Stimulated activated naive CD8-positive, alpha-beta T cell treated with anti-CD3 and anti-CD28 coated beads, Interleukin-15, amount 100 ng/mL, for 72 hours (primary cell): ENCODE data around the gene LDHAL6A.
"Not testable (repeated sequence)": the region's sequence is repeated elsewhere in the genome, so short reads cannot be mapped to it uniquely, and the experiment has no call there.

Experiments
- ATAC-seq: fragments of 150-1000 bp; cut with Tn5 transposase; 2 replicates; pipeline ENCODE4 v1.10.0; 2021; ENCODE audit warnings: mild to moderate bottlenecking, moderate library complexity
- DNase-seq, 2 donors: peaks; one replicate each; pipeline ENCODE4 v3.0.0; 2021 to 2022
- H3K27ac Mint-ChIP-seq, 2 donors: one replicate each; pipeline ENCODE4 v1.8.0; 2022; ENCODE audit warnings: mild to moderate bottlenecking in 2 of 2, mixed read lengths in 2 of 2, moderate library complexity in 2 of 2
- H3K27me3 Mint-ChIP-seq: one replicate; pipeline ENCODE4 v1.8.0; 2022; ENCODE audit warnings: mixed read lengths
- H3K4me1 Mint-ChIP-seq: one replicate; pipeline ENCODE4 v1.8.0; 2022; ENCODE audit warnings: mild to moderate bottlenecking, mixed read lengths
- H3K4me3 Mint-ChIP-seq, 2 donors: one replicate each; pipeline ENCODE4 v1.8.0; 2022; ENCODE audit warnings: mild to moderate bottlenecking in 2 of 2, mixed read lengths in 2 of 2, moderate library complexity in 1 of 2
- H3K9me3 Mint-ChIP-seq, 2 donors: one replicate each; pipeline ENCODE4 v1.8.0; 2022; ENCODE audit warnings: mixed read lengths in 2 of 2

Gene LDHAL6A

DNA sequence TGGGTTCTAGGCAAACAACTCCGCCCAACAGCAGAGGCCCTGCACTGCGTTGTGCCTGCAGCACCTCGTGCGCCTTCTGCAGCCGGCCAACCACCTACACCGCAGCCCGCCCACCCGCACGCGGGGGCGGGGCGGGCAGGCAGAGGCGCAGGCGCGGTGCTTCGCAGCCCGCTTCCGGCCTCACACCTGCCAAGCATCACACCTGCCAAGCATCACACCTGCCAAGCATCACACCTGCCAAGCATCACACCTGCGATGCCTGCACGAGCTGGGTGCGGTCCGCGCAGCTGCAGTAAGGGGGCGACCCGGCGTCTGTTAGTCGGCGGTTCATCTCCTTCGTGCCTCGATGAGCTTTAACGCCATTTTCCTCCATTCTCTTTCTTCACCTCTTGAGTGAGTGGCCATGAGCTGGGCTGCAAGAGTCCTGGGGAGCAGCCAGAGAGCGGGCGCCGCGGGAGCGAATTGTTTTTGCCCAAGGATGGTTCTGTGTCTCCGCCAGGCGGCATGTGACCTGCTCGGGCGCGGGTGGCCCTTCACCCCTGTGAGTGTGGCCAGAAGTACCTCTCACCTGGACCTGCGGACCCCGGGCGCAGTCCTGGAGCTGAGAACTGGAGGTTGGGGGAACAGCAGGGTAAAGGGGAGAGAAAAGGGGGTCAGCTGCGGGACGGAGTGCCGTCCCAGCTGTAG, at the start of gene LDHAL6A:
LDHAL6A (plus strand) TSS at position 171 of the 687 bp plus-strand sequence. CDS start 825 bp downstream, outside the sequence.
- Mint-ChIP-seq H3K27ac (peak within 1 kb of the TSS in 1 of 2 donors; percentile 72), H3K27me3 (peaks cover 10% of the 10 kb centered on the region), H3K4me1 (no peaks in the 10 kb centered on the region), H3K4me3 (peak within 1 kb of the TSS in 1 of 2 donors; percentile 6), H3K9me3 (no peaks in the 10 kb centered on the region)
- ATAC-seq (no peak), DNase-seq (peak in 1 of 2 donors; percentile 12)

GRCh38 chr11:18407400-18407799, 48.3 kb upstream of the LDHAL6A start:
- H3K27me3 Mint-ChIP-seq, H3K9me3 Mint-ChIP-seq, ATAC-seq: not testable (repeated sequence)

GRCh38 chr11:18408558-18409291, 46.9 kb upstream of the LDHAL6A start:
- peaks cover 16% of the 10 kb centered on the region for H3K4me1 Mint-ChIP-seq
- ATAC-seq, result no peak
- no peak overlapping the region for H3K27ac Mint-ChIP-seq
- DNase-seq, result no peak
- no peaks in the 10 kb centered on the region for H3K27me3 Mint-ChIP-seq
- no peak overlapping the region for H3K4me3 Mint-ChIP-seq
- peaks cover 0 to 6% of the 10 kb centered on the region in 2 donors for H3K9me3 Mint-ChIP-seq

More at GRCh38 chr11:18407400-18407799, 48.3 kb upstream of the LDHAL6A start:
- H3K4me3 Mint-ChIP-seq, DNase-seq: not testable (repeated sequence)
- Mint-ChIP-seq H3K4me1 (peaks cover 15% of the 10 kb centered on the region), H3K27ac (peak overlapping the region in 1 of 2 donors; percentile 27)

DNA sequence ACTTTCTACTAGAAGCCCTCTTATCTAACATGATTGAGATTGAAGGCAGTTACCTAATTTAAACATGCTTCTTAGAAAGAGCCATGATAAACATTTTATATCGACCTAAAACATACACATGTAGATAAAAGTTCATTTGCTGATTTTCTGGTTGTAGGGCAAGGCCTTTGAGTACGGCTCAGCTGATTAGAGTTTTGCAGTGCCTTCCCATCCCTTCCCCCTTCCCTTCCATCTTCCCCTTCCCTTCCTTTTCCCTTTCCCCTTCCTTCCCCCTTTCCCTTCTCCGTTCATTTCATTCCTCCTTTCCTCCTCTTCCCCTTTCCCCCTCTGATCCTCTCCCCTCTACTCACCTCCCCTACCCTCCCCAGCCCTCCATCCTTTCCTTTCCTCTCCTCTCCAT, 39.2 kb upstream of the LDHAL6A start:
- Mint-ChIP-seq H3K4me1 (peaks cover 20% of the 10 kb centered on the region), H3K4me3 (no peak overlapping the region), H3K27ac (no peak overlapping the region), H3K27me3 (no peaks in the 10 kb centered on the region), H3K9me3 (no peaks in the 10 kb centered on the region)
- no peak for DNase-seq
- ATAC-seq, result no peak

- peaks cover 11% of the 10 kb centered on the region for H3K4me1 Mint-ChIP-seq
- DNase-seq (no peak), ATAC-seq (no peak)
- H3K4me3 Mint-ChIP-seq, result no peak overlapping the region
- H3K27ac Mint-ChIP-seq, result no peak overlapping the region
- no peaks in the 10 kb centered on the region for H3K9me3 Mint-ChIP-seq
- H3K27me3 Mint-ChIP-seq, result no peaks in the 10 kb centered on the region
Measured at GRCh38 chr11:18419040-18419439, 36.6 kb upstream of the LDHAL6A start.

- no peaks in the 10 kb centered on the region for H3K27me3 Mint-ChIP-seq
- no peaks in the 10 kb centered on the region for H3K9me3 Mint-ChIP-seq
- DNase-seq, result no peak
- H3K27ac Mint-ChIP-seq, result peak overlapping the region in 1 of 2 donors; percentile 9
- H3K4me1 Mint-ChIP-seq, result peaks cover 11% of the 10 kb centered on the region
- H3K4me3 Mint-ChIP-seq, result no peak overlapping the region
- ATAC-seq, result no peak
Measured at GRCh38 chr11:18420067-18420466, 35.6 kb upstream of the LDHAL6A start.

DNA sequence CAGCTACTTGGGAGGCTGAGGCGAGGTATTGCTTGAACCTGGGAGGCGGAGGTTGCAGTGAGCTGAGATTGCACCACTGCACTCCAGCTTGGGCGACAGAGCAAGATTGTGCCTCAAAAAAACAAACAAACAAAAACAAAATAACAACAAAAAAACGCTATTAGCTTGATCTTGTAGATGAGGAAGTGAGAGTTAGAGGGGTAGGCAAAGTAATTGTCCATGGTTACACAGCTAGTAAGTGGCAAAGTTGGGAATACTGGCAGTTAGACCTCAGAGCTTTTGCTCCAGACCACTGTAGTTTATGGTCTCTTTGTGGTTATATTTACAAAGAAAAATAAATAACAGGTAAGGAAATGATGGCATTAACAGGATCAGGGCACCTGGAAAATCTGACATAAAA, 28.4 kb upstream of the LDHAL6A start:
- peaks cover 5 to 8% of the 10 kb centered on the region in 2 donors for H3K9me3 Mint-ChIP-seq
- H3K4me3 Mint-ChIP-seq, result no peak overlapping the region
- ATAC-seq, result no peak
- H3K4me1 Mint-ChIP-seq, result peaks cover 18% of the 10 kb centered on the region
- H3K27me3 Mint-ChIP-seq, result no peaks in the 10 kb centered on the region
- no peak for DNase-seq
- H3K27ac Mint-ChIP-seq, result no peak overlapping the region

DNA sequence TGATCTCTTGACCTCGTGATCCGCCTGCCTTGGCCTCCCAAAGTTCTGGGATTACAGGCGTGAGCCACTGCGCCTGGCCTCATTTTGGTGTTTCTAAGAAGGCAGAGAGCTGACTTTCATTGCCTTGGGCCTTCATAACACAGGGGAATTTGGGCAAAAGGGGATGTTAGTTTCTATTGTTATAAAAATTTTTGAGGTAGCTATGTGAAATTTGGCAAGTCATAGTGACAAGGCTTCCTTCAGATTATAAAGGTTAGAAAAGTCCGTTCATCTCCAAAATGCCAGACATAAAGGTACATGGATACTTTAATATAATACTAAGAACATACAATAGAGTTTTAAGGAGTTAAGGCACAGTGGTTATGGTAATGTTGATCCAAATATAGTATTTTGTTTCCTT, 26.3 kb upstream of the LDHAL6A start:
- no peak overlapping the region for H3K4me3 Mint-ChIP-seq
- no peak overlapping the region for H3K27ac Mint-ChIP-seq
- DNase-seq, result no peak
- H3K27me3 Mint-ChIP-seq, result no peaks in the 10 kb centered on the region
- peaks cover 15 to 17% of the 10 kb centered on the region in 2 donors for H3K9me3 Mint-ChIP-seq
- no peak for ATAC-seq
- H3K4me1 Mint-ChIP-seq, result peaks cover 25% of the 10 kb centered on the region

DNA sequence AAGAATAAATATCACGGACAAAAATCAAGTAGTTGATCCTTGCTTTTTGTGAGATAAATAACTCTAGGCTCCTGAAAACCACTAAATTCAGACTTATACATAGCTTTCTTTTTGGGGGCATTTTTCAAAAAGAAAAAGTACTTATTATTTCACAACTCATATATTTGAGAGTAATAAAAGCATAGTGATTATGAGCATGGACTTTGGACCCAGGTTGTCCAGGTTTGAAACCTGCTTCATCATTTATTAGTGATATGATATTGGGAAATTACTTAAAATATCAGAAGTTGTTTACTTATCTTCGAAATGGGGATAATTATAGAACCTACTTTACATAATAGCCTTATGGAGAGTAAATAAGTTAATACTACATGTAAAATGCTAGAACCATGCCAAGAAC, 17.0 kb upstream of the LDHAL6A start:
- no peak overlapping the region for H3K27ac Mint-ChIP-seq
- H3K9me3 Mint-ChIP-seq, result peaks cover 4 to 5% of the 10 kb centered on the region in 2 donors
- no peaks in the 10 kb centered on the region for H3K27me3 Mint-ChIP-seq
- no peak for DNase-seq
- no peak for ATAC-seq
- no peaks in the 10 kb centered on the region for H3K4me1 Mint-ChIP-seq
- H3K4me3 Mint-ChIP-seq, result no peak overlapping the region

GRCh38 chr11:18449251-18449650, 6.4 kb upstream of the LDHAL6A start:
- DNase-seq (no peak), ATAC-seq (no peak)
- Mint-ChIP-seq H3K27me3 (no peaks in the 10 kb centered on the region), H3K9me3 (no peaks in the 10 kb centered on the region), H3K27ac (peak overlapping the region in 1 of 2 donors; percentile 87), H3K4me1 (no peaks in the 10 kb centered on the region), H3K4me3 (no peak overlapping the region)

DNA sequence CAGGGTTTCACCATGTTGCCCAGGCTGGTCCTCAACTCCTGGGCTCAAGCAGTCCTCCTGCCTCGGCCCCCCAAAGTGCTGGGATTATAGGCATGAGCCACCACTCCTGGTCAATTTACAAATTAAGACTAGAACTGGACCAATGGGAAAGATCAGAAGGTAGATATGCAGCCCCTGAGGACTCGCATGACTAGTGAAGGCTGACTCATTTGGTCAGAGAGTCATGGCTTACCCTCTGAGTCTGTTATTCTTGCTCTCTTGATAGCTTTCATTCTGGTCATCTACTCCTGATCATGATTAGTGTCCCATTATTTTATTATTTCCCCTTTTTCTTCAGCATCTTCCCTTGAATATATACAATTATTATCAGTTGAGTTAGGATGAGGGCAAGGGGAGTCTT, 2.7 kb upstream of the LDHAL6A start:
- Mint-ChIP-seq H3K27me3 (peaks cover 10% of the 10 kb centered on the region), H3K27ac (no peak overlapping the region), H3K4me1 (no peaks in the 10 kb centered on the region), H3K4me3 (no peak overlapping the region), H3K9me3 (no peaks in the 10 kb centered on the region)
- DNase-seq, result no peak
- ATAC-seq, result no peak

DNA sequence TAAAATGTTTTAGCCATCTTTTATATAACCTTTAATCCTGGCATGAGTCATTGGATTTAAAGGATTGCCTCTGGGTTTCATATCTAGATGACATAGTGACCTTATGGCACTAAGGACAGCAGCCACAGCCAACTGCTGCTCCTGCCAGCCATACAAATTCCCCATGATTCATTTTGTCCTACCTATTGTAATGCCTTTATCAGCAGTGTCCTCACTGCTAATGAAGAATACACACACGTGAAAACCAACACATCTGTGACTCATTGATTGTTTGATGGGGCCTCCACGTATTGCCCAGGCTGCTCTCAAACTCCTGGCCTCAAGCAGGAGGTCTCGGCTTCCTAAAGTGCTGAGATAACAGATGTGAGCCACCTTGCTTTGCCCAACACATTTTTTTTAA, 1.8 kb downstream of the LDHAL6A start:
- peaks cover 4% of the 10 kb centered on the region for H3K4me1 Mint-ChIP-seq
- H3K27ac Mint-ChIP-seq, result no peak overlapping the region
- H3K27me3 Mint-ChIP-seq, result peaks cover 10% of the 10 kb centered on the region
- no peaks in the 10 kb centered on the region for H3K9me3 Mint-ChIP-seq
- DNase-seq (no peak), ATAC-seq (peak; percentile 28)
- no peak overlapping the region for H3K4me3 Mint-ChIP-seq

DNA sequence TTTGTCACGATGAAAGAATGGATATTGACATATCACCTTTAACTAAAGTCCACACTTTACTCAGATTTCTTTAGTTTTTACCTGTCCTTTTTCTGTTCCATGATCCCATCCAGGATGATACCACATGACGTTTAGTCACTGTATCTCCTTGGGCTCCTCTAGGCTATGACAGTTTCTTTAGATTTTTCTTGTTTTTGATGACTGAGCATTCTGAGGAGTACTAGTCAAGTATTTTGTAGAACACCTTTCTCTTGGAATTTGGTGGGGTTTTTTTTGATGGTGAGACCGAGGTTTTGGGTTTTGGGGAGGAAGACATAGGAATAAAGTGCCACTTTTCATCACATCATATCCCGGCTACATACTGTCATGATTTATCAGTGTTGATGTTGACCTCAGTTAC, 4.0 kb downstream of the LDHAL6A start:
- Mint-ChIP-seq H3K27ac (no peak overlapping the region), H3K4me3 (no peak overlapping the region), H3K4me1 (peaks cover 4% of the 10 kb centered on the region), H3K27me3 (peaks cover 10% of the 10 kb centered on the region), H3K9me3 (no peaks in the 10 kb centered on the region)
- ATAC-seq, result no peak
- no peak for DNase-seq

DNA sequence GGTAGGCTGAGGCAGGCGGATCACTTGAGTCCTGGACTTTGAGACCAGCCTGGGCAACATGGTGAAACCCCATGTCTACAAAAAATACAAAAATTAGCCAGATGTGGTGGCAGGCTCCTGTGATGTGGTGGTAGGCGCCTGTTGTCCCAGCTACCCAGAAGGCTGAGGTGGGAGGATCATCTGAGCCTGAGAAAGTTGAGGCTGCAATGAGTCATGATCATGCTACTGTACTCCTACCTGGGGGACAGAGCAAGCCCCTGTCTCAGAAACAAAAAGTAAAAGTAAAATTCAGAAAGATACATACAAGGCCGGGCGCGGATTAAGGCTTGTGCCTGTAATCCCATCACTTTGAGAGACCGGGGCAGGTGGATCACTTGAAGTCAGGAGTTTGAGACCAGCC, 6.3 kb downstream of the LDHAL6A start:
- H3K27me3 Mint-ChIP-seq, result no peaks in the 10 kb centered on the region
- no peak overlapping the region for H3K27ac Mint-ChIP-seq
- ATAC-seq (peak; percentile 84), DNase-seq (peak; percentile 10 to 36)
- no peak overlapping the region for H3K4me3 Mint-ChIP-seq
- H3K4me1 Mint-ChIP-seq, result peaks cover 4% of the 10 kb centered on the region
- H3K9me3 Mint-ChIP-seq, result no peaks in the 10 kb centered on the region

GRCh38 chr11:18463439-18463838, 7.8 kb downstream of the LDHAL6A start:
- no peak overlapping the region for H3K4me3 Mint-ChIP-seq
- H3K27ac Mint-ChIP-seq, result no peak overlapping the region
- H3K4me1 Mint-ChIP-seq, result peaks cover 4% of the 10 kb centered on the region
- no peak for DNase-seq
- no peak for ATAC-seq
- H3K27me3 Mint-ChIP-seq, result no peaks in the 10 kb centered on the region
- no peaks in the 10 kb centered on the region for H3K9me3 Mint-ChIP-seq

DNA sequence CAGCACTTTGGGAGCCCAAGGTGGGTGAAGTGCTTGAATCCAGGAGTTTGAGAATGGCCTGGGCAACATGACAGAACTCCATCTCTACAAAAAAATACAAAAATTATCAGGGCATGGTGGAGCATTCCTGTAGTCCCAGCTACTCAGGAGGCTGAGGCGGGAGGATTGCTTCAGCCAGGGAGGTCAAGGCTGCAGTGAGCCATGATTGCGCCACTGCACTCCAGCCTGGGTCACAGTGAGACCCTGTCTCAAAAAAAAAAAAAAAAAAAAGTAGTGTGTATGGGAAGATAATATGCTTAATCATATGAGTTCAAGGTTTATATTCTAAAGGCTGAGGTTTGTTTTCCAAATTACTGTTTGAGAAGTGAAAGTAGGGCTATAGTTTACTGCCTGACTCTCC, 10.7 kb downstream of the LDHAL6A start:
- no peaks in the 10 kb centered on the region for H3K27me3 Mint-ChIP-seq
- no peaks in the 10 kb centered on the region for H3K9me3 Mint-ChIP-seq
- H3K4me1 Mint-ChIP-seq, result peaks cover 4% of the 10 kb centered on the region
- DNase-seq (no peak), ATAC-seq (no peak)
- peak overlapping the region in 1 of 2 donors; percentile 19 for H3K27ac Mint-ChIP-seq
- H3K4me3 Mint-ChIP-seq, result no peak overlapping the region
